Fibroblast of gingiva (primary cell): Measurements from ENCODE around the gene CLTRN.
"Not testable (repeated sequence)": the region's sequence is repeated elsewhere in the genome, so short reads cannot be mapped to it uniquely, and the experiment has no call there.

Experiments used
- DNase-seq: peaks from one replicate; pipeline ENCODE4 v3.0.0-alpha.2; 2011; ENCODE audit warnings: low read depth

Gene CLTRN

GRCh38 chrX:15664487-15665444, at the start of gene CLTRN:
TSS of gene CLTRN (minus strand) at chrX:15664805. CDS start at chrX:15664775, 30 bp downstream.
- DNase-seq, result no peak

GRCh38 chrX:15704273-15704672, 39.7 kb upstream of the CLTRN start:
- not testable (repeated sequence) for DNase-seq

GRCh38 chrX:15703809-15704208, 39.2 kb upstream of the CLTRN start:
- DNase-seq, result not testable (repeated sequence)

DNA sequence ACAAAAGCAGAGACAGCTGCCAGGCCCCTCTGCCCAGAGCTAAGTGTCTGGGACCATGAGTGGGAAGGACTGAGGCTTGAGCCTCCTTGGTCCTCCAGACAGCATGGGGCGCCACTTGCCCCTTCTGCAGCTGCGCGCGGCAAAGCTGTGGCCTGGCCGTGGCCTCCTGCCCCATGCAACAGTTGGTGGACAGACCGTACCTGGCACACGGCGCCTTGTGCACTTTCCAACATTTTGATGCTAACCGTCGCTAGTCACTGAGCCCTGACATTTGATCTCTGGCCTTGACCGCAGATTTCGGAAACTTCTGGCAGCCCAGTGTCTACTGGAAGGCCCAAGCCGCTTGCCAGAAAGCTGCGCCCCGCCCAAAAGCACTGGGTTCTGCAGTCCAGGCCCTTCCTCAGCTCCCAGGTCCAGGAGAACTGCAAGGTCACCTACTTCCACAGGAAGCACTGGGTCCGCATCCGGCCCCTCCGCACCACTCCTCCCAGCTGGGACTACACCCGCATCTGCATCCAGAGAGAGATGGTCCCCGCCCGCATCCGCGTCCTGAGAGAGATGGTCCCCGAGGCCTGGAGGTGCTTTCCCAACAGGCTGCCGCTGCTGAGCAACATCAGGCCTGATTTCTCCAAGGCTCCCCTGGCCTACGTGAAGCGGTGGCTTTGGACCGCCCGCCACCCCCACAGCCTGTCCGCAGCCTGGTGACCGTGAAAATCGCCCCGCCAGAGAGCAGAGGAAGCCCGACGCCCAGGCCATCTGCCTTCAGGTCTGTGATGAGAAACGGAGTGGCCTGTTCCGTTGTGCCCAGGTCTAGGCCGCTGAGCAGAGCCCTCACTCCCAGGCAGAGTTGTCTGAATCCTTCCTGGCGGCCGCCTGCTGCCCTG, 38.1 kb upstream of the CLTRN start:
- DNase-seq, result no peak

DNA sequence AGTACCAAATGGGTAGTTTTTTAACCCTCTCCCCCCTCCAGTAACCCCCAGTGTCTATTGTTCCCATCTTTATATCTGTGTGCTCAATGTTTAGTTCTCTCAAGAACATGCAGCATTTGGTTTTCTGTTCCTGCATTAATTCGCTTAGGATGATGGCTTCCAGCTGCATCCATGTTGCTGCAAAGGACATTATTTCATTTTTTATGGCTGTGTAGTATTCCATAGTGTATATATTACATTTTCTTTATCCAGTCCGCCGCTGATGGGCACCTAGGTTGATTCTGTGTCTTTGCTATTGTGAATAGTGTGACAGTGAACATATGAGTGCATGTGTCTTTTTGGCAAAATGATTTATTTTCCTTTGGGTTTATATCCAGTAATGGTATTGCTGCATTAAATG, 31.9 kb upstream of the CLTRN start:
- DNase-seq, result no peak

DNA sequence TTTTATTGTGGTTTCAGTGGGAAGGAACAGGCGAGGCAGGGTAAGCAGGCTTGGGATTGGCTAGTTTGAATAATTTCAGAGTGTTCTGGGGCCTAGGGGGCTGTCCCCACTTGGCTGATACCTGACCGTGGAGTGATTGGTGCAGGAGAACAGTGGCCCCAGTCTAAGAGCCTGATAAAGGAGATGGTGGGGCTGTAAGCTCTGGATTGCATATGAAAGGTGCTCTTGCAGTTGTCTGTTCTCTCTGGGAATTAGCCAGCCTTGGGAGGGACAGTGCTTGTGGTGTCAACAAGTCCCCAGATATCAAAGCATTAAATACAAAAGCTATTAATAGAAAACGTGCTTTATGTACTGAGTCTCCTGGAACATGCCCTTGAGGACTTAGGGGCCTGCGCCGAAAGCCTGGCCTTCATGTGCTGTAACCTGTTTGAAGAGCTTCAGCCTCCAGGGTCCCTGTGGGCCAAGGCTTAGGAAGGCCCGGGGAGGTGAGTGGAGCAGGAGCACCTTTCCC, 30.4 kb upstream of the CLTRN start:
- no peak for DNase-seq

GRCh38 chrX:15686818-15687685, 22.4 kb upstream of the CLTRN start:
- peak; percentile 30 for DNase-seq

DNA sequence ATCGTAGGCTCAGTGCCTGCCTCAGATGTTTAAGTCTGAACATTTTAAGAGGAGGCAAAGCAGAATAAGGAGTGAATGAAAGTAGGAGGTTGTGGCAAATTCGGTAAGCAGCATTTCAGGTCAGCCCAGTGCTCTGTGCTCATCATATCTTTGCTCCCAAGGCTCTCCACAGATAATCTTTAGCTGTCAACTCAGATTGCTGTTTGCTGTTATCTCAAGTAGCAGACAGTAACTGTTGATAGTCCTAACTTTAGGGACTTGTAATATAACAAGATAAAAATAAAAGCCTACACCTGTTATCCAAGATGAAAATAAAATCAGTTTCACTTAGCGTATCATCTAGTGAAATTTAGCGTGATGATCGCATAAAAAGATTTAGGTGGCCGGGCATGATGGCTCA, 18.6 kb upstream of the CLTRN start:
- DNase-seq, result no peak

GRCh38 chrX:15681433-15681832, 16.8 kb upstream of the CLTRN start:
- DNase-seq, result no peak

DNA sequence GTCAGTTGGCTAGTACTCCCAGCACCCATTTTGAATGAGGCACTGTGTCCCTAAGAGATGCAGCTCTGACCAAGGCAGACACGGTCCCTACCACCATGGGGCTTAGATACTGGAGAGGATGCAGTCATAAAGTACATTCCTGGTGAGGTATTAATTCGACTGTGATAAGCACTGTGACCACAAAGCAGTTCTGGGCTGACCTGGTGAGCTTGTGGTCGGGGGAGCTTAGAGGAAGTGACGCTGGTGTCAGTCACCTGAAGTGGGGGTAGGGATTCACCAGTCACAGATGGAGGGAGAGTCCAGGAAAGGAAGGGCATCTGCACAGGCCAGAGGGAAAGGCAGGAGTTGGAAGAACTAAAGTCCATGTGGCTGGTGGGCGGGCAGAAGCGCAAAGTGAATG, 15.8 kb upstream of the CLTRN start:
- DNase-seq, result no peak

DNA sequence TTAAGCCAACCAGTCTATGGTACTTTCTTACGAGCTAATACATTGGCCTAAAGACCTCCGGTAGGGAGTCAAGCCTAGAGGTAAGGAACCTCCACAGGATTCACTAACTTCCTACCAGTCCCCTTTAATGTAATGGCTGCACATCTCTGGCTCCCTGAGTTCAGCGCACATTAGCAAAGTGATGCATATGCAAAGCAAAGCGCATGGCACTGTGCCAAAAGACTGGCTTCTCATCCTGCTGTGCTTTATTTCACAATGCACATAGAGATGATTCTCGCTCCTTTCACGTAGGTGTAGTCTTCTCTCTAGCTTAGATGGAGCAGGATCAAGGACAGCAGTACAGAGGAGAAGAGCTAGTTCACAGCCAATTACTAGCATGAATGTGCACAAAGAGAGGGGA, 14.6 kb upstream of the CLTRN start:
- DNase-seq, result no peak

DNA sequence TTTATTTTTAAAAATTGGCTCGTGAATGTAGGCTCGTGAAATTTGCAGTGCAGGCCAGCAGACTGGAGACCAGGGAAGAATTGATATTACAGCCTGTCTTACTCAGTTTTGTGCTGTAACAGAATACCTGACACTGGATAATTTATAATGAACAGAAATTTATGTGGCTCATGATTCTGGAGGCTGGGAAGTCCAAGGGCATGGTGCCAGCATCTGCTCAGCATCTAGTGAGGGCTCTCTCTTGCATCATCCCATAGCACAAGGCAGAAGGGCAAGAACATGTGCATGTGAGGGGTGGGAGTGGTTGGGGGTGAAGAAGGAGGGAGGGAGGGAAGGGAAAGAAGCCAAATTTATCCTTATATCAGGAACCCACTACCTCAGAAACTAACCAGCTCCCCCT, 13.7 kb upstream of the CLTRN start:
- no peak for DNase-seq

- no peak for DNase-seq
Measured at GRCh38 chrX:15676886-15677285, 12.3 kb upstream of the CLTRN start.

DNA sequence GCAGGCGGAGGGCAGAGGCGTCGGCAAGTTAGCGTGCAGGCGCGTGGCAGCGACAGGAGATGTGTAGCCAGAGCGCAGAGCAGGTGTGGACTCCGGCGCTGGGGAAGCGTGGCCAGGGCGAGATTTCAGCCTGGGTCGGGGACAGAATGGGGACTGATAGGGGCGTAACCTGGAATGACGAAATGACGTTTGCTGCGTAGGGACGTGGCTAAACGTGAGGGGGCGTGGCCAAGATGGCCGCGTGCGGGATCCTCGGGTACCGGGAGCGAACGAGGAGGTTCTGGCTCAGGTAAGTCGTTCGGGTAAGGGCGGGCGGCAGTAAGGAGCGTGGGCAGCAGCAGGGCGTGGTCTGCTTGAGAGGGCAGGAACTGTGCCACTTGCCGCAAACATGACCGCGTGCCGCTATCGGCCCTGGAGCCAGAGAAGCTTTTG, 10.9 kb upstream of the CLTRN start:
- DNase-seq, result no peak

DNA sequence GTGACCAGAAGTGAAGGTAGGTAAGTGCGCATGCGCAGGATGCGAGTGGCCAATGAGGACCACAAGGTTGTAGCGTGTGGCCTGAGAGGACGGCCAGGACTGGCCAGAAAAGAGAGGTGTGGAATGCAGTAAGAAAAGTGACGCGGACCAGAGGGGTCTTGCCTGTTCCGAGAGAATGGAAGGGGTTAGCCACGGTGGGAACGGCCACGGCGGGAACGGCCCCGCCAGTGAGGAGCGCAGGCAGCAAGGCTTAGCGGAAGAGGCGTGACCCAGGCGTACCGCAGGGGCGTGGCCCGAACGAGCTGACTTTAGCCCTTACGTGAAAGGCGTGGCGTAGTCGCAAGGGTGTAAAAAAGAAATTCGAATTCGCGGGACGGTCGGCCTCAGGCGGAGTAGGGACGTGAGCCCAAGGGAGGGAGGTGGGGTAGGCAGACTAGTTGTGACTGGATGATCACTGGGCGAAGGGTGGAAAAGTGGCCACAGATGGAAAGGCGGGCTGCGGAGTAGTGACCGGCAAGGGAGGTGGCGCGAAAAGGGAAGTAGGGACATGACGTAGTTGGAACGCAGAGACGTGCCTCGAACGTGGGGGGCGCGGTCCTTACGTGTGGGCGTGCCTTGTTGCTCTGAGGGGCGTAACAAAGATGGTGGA, 10.4 kb upstream of the CLTRN start:
- DNase-seq, result peak; percentile 89

DNA sequence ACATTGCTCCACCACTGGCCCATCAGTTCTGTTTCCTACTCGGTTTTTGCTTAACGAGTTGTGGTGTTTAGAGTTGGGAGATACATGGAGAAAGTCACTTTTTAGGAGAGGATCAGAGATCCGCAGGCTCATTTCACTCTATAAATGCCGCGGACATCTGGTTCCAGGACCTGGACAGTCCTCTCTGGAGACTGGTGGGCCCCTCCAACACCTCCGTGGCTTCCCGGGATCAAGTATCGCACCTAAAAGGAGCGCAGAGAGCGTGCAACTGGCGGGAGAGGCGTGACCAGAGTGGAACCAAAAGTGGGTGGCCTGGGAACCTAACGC, 9.9 kb upstream of the CLTRN start:
- DNase-seq, result no peak

GRCh38 chrX:15673970-15674369, 9.4 kb upstream of the CLTRN start:
- no peak for DNase-seq

DNA sequence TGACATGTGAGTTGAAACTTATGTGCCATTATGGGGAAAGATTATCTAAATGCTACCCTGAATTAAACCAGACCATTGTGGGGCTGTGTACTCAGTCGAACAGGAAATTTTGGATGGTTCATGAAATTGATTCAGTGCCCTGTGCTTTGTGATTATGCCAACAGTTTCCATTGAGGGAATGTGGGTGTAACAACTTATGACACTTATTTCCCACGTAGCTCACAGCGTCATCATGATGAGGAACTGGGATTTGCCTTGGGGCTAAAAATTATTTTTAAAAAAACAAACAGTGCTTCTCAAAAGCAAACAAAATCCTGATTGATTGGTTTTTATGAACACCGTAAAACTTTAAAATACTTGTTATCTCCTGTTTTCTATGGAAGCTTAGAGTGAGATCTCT, 8.3 kb upstream of the CLTRN start:
- no peak for DNase-seq

DNA sequence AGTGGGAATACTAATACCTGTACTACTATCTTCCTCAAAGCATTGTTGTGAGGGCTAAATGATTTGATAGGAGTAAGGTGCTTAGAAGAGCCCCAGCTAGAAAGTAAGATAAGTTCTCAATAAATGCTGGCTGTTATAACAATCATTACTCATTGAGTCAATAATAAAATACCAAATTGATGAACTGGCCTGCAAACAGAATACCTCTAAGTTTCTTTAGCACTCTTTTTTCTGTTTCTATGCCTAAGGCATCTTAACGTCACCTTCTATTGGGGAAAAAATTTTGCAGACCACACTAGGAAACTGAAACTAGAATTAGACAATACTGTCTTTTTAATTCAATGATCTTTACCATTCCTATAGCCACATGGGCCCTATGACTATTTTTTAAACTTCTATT, 1.2 kb downstream of the CLTRN start:
- no peak for DNase-seq

GRCh38 chrX:15654804-15655203, 9.8 kb downstream of the CLTRN start:
- not testable (repeated sequence) for DNase-seq

GRCh38 chrX:15653961-15654360, 10.6 kb downstream of the CLTRN start:
- DNase-seq, result no peak
